Measurements from ENCODE around the gene PHAF1. TPM values are rescaled to one million over a fixed set of nuclear protein-coding genes. Genes with fewer than 3 reads are reported as not detected.

Gene PHAF1
- total and polyA plus RNA-seq, 2 of the 13 experiments (the other 11 are each of a cell fraction or from before 2014, with no cell fraction given): 48.3 to 174 TPM

DNA sequence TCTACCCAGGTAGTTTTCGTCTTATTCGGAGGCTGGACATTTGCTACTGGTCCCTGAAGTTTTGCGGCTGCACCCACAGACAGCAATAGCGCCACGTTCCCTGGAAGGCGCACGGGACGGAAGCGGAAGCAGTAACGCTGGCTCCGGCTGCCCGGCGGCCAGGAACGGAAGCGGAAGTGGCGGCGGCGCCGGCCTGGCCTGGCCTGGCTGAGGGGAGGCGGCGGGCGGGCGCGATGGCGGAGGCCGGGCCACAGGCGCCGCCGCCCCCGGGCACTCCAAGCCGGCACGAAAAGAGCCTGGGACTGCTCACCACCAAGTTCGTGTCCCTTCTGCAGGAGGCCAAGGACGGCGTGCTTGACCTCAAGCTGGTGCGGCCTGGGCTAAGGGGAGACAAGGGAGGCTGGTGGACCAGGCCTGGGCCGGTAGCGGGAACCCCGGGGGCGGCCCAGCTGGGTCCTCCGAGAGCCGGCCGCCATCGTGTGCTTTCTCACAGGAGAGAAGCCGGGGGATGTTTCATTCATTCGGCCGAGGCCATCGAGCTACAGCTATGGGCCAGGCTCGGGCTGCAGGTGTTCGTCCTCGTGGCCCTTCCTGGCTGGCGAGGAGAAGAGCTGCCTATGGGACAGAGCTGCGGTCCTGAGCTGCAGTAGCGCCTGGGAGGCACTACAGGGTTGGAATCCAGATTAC, 82.4 kb downstream of the PHAF1 start, which contains the start of gene E2F4 (continued):
- 0 out of 2 replicates have a peak, but pooled peaks have one; percentile 26 for TF ChIP-seq SATB2 (CRISPR knock-in tag; IDR thresholded peaks at IDR 0.05)
- TF ChIP-seq ZNF24 (IDR thresholded peaks at IDR 0.05): no peak
- TF ChIP-seq ZNF207 (IDR thresholded peaks at IDR 0.05; ENCODE audit: borderline replicate concordance): no peak
- TF ChIP-seq MAZ (IDR thresholded peaks at IDR 0.05; ENCODE audit: borderline replicate concordance, low read depth, low read length): peak; percentile 52; the same call in 1 of the 2 replicates
- TF ChIP-seq MAZ (CRISPR knock-in tag; IDR thresholded peaks at IDR 0.05; ENCODE audit: low read depth): peak; percentile 73; the same call in 1 of the 2 replicates
- no peak for TF ChIP-seq TRIM24 (CRISPR knock-in tag; IDR thresholded peaks at IDR 0.05)
- TF ChIP-seq, protein P1, sequence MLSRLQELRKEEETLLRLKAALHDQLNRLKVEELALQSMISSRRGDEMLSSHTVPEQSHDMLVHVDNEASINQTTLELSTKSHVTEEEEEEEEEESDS (CRISPR knock-in tag; IDR thresholded peaks at IDR 0.05; ENCODE audit: borderline replicate concordance): no peak
- TF ChIP-seq, protein P2, sequence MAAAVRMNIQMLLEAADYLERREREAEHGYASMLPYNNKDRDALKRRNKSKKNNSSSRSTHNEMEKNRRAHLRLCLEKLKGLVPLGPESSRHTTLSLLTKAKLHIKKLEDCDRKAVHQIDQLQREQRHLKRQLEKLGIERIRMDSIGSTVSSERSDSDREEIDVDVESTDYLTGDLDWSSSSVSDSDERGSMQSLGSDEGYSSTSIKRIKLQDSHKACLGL (CRISPR knock-in tag; IDR thresholded peaks at IDR 0.05): peak; percentile 79; the same call in 1 of the 2 replicates
- no peak for TF ChIP-seq MATR3 (CRISPR knock-in tag; IDR thresholded peaks at IDR 0.05)
- TF ChIP-seq ELF4 (CRISPR knock-in tag; IDR thresholded peaks at IDR 0.05; ENCODE audit: borderline replicate concordance): 0 out of 2 replicates have a peak, but pooled peaks have one; percentile 55
- TF ChIP-seq, protein P3, sequence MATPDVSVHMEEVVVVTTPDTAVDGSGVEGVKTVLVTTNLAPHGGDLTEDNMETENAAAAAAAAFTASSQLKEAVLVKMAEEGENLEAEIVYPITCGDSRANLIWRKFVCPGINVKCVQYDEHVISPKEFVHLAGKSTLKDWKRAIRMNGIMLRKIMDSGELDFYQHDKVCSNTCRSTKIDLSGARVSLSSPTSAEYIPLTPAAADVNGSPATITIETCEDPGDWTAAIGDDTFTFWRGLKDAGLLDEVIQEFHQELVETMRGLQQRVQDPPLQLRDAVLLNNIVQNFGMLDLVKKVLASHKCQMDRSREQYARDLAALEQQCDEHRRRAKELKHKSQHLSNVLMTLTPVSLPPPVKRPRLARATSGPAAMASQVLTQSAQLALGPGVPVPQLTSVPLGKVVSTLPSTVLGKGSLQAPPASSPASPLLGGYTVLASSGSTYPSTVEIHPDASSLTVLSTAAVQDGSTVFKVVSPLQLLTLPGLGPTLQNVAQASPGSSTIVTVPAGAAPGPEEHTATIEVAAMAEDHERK (CRISPR knock-in tag; IDR thresholded peaks at IDR 0.05; ENCODE audit: low read depth): no peak
- no peak for TF ChIP-seq ZNF674 (CRISPR knock-in tag; IDR thresholded peaks at IDR 0.05; ENCODE audit: low read depth)
- peak; percentile 85 for TF ChIP-seq TMF1 (CRISPR knock-in tag; IDR thresholded peaks at IDR 0.05; ENCODE audit: low read depth)
- TF ChIP-seq ZNF382 (CRISPR knock-in tag; IDR thresholded peaks at IDR 0.05; ENCODE audit: borderline replicate concordance): no peak
- peak; percentile 22; the same call in 1 of the 2 replicates for TF ChIP-seq ZSCAN20 (CRISPR knock-in tag; IDR thresholded peaks at IDR 0.05; ENCODE audit: borderline replicate concordance)
- TF ChIP-seq RBM39 (IDR thresholded peaks at IDR 0.05; ENCODE audit: low read depth, low read length, poor library complexity, severe bottlenecking): peak; percentile 20
- TF ChIP-seq, protein P4, sequence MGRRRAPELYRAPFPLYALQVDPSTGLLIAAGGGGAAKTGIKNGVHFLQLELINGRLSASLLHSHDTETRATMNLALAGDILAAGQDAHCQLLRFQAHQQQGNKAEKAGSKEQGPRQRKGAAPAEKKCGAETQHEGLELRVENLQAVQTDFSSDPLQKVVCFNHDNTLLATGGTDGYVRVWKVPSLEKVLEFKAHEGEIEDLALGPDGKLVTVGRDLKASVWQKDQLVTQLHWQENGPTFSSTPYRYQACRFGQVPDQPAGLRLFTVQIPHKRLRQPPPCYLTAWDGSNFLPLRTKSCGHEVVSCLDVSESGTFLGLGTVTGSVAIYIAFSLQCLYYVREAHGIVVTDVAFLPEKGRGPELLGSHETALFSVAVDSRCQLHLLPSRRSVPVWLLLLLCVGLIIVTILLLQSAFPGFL (CRISPR knock-in tag; IDR thresholded peaks at IDR 0.05): no peak; the same call in 1 of the 2 replicates
- no peak for TF ChIP-seq ZFP36L1 (CRISPR knock-in tag; IDR thresholded peaks at IDR 0.05)
- TF ChIP-seq, protein P5, sequence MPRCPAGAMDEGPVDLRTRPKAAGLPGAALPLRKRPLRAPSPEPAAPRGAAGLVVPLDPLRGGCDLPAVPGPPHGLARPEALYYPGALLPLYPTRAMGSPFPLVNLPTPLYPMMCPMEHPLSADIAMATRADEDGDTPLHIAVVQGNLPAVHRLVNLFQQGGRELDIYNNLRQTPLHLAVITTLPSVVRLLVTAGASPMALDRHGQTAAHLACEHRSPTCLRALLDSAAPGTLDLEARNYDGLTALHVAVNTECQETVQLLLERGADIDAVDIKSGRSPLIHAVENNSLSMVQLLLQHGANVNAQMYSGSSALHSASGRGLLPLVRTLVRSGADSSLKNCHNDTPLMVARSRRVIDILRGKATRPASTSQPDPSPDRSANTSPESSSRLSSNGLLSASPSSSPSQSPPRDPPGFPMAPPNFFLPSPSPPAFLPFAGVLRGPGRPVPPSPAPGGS (CRISPR knock-in tag; IDR thresholded peaks at IDR 0.05): no peak; the same call in 1 of the 2 replicates
- peak; percentile 52; the same call in 1 of the 2 replicates for TF ChIP-seq DMAP1 (CRISPR knock-in tag; IDR thresholded peaks at IDR 0.05)
- TF ChIP-seq, protein P6, sequence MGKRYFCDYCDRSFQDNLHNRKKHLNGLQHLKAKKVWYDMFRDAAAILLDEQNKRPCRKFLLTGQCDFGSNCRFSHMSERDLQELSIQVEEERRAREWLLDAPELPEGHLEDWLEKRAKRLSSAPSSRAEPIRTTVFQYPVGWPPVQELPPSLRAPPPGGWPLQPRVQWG (CRISPR knock-in tag; IDR thresholded peaks at IDR 0.05; ENCODE audit: borderline replicate concordance, low read depth): no peak
- peak; percentile 84 for TF ChIP-seq WIZ (CRISPR knock-in tag; IDR thresholded peaks at IDR 0.05)
- peak; percentile 66 for TF ChIP-seq SRF (IDR thresholded peaks at IDR 0.05; ENCODE audit: low read depth, low read length)
- no peak; the same call in 1 of the 2 replicates for TF ChIP-seq ZNF296 (CRISPR knock-in tag; conservative IDR thresholded peaks at IDR 0.05)
- TF ChIP-seq RORA (CRISPR knock-in tag; IDR thresholded peaks at IDR 0.05): no peak
- TF ChIP-seq ZNF562 (CRISPR knock-in tag; IDR thresholded peaks at IDR 0.05; ENCODE audit: borderline replicate concordance): no peak

Measured in HepG2 (cell line).